Measurements from ENCODE around the gene LYZL1. TPM values are rescaled to one million over a fixed set of nuclear protein-coding genes. Genes with fewer than 3 reads are reported as not detected.

LYZL1 gene
- total RNA-seq, 2 experiments from 2014 or later: not detected

DNA sequence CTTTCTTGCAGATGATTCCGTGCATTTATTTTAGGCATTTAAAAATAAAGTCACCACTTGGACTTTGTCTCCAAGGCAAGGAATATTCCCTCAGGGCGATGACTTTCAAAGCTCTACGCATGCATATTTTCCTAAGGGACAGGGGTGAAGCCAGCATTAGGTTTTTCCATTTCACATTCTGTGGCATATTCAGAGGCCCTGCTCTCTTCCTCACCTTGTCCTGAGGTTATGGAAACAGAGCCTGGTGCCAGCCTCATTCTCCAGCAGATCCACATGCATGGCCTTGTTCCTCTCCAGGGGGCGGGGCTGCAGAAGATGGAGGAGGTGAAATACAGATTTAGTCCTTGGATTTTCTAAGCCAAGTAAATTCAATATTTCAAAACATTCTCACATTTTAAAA lies 11.6 kb upstream of the LYZL1 start:
- Mint-ChIP-seq H3K27me3 (peaks cover 4% of the 10 kb centered on the region), H3K27ac (no peak overlapping the region), H3K36me3 (ENCODE audit: low read depth) (no peaks in the 10 kb centered on the region), H3K4me3 (no peak overlapping the region), H3K4me1 (ENCODE audit: low read depth) (no peaks in the 10 kb centered on the region), H3K9me3 (peaks cover 2% of the 10 kb centered on the region)
- H3K27me3 ChIP-seq (ENCODE audit: control insufficient read depth in 1 of 2, insufficient read depth in 2 of 2, low read length in 2 of 2): no peaks in the 10 kb centered on the region
- intact Hi-C loops (cut with DNase I, micrococcal nuclease): no loop called here
- ChIA-PET POLR2A (no interaction called here), CTCF (no interaction called here)
- no peaks in the 10 kb centered on the region for H3K4me1 ChIP-seq (ENCODE audit: insufficient read depth, low read length)
- H3K9me3 ChIP-seq (ENCODE audit: control insufficient read depth in 1 of 2, insufficient read depth in 1 of 2, low read length in 2 of 2): no peaks in the 10 kb centered on the region
- no peak overlapping the region for H3K4me3 ChIP-seq (ENCODE audit: low read length)
- H3K27ac ChIP-seq (ENCODE audit: low read depth in 1 of 2, low read length in 2 of 2): no peak overlapping the region
- DNase-seq (no peak), ATAC-seq (ENCODE audit: poor library complexity) (no peak)
- TF ChIP-seq, protein P1, sequence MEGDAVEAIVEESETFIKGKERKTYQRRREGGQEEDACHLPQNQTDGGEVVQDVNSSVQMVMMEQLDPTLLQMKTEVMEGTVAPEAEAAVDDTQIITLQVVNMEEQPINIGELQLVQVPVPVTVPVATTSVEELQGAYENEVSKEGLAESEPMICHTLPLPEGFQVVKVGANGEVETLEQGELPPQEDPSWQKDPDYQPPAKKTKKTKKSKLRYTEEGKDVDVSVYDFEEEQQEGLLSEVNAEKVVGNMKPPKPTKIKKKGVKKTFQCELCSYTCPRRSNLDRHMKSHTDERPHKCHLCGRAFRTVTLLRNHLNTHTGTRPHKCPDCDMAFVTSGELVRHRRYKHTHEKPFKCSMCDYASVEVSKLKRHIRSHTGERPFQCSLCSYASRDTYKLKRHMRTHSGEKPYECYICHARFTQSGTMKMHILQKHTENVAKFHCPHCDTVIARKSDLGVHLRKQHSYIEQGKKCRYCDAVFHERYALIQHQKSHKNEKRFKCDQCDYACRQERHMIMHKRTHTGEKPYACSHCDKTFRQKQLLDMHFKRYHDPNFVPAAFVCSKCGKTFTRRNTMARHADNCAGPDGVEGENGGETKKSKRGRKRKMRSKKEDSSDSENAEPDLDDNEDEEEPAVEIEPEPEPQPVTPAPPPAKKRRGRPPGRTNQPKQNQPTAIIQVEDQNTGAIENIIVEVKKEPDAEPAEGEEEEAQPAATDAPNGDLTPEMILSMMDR (IDR thresholded peaks at IDR 0.05): no peak
- H3K36me3 ChIP-seq (ENCODE audit: insufficient read depth, low read length): no peaks in the 10 kb centered on the region

DNA sequence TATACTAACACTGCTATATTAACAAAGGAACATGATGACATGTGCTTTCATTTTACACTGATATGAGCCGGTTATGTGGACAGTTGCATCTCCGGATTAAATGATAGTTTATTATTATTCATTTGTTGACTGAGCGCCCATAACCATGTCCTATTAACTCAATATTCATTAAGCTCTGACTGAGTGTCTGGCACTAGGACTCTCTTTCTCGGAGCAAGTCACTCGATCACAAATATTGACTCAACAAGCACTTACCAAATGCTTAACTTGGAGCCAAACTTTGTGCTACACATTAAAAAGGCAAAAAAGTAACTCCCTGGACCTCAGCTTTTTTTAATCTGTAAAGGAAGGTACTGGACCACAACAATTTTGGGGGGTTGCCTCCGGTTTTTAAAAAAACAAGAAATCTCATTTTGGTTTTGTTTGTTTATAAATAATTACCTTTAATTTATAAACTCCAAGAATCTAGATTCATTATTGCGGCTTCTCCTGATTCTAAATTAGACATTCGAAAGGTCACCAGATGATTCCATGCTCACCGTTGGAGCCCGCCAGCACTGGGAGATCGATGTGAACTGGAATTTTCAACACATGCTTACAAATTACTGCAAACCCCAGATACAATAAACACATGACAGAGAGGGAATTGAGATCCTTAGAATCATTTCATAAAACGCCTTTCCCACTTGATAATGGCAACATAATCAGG lies 8.9 kb upstream of the LYZL1 start:
- CTCF ChIA-PET: no interaction called here
- Histone ChIP-seq H3K27me3 (ENCODE audit: control insufficient read depth in 1 of 2, insufficient read depth in 2 of 2, low read length in 2 of 2) (no peaks in the 10 kb centered on the region), H3K4me3 (ENCODE audit: low read length) (no peak overlapping the region), H3K27ac (ENCODE audit: low read depth in 1 of 2, low read length in 2 of 2) (no peak overlapping the region), H3K36me3 (ENCODE audit: insufficient read depth, low read length) (no peaks in the 10 kb centered on the region), H3K4me1 (ENCODE audit: insufficient read depth, low read length) (no peaks in the 10 kb centered on the region), H3K9me3 (ENCODE audit: control insufficient read depth in 1 of 2, insufficient read depth in 1 of 2, low read length in 2 of 2) (no peaks in the 10 kb centered on the region)
- POLR2A ChIA-PET: no interaction called here
- Mint-ChIP-seq H3K9me3 (peaks cover 2% of the 10 kb centered on the region), H3K36me3 (ENCODE audit: low read depth) (no peaks in the 10 kb centered on the region), H3K27me3 (peaks cover 4% of the 10 kb centered on the region), H3K4me1 (ENCODE audit: low read depth) (no peaks in the 10 kb centered on the region), H3K27ac (no peak overlapping the region), H3K4me3 (no peak overlapping the region)
- no peak for DNase-seq
- TF ChIP-seq, protein P1 (IDR thresholded peaks at IDR 0.05): no peak
- no peak for ATAC-seq (ENCODE audit: poor library complexity)
- intact Hi-C loops (cut with DNase I, micrococcal nuclease): no loop called here

DNA sequence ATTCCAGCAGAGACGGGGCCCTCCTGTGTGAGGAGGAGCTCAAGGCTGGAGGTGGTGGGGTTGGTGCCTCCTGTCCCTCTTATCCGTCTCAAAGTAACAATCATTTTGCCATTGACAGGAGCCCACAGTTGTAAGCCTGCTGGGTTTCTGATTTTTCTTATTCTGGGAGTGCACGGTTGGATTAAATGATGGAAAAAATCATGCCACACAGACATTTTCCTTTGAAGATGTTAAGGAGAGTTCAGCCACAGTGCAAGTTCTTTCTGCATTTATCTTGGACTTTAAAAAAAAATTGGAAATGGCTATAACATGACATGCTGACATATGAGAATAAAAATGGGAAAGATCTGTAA lies 8.4 kb upstream of the LYZL1 start:
- Mint-ChIP-seq H3K27me3 (peaks cover 2% of the 10 kb centered on the region), H3K27ac (no peak overlapping the region), H3K4me1 (ENCODE audit: low read depth) (no peaks in the 10 kb centered on the region), H3K4me3 (no peak overlapping the region), H3K36me3 (ENCODE audit: low read depth) (no peaks in the 10 kb centered on the region), H3K9me3 (peaks cover 2% of the 10 kb centered on the region)
- Histone ChIP-seq H3K4me1 (ENCODE audit: insufficient read depth, low read length) (no peaks in the 10 kb centered on the region), H3K4me3 (ENCODE audit: low read length) (no peak overlapping the region), H3K9me3 (ENCODE audit: control insufficient read depth in 1 of 2, insufficient read depth in 1 of 2, low read length in 2 of 2) (no peaks in the 10 kb centered on the region), H3K27me3 (ENCODE audit: control insufficient read depth in 1 of 2, insufficient read depth in 2 of 2, low read length in 2 of 2) (no peaks in the 10 kb centered on the region), H3K36me3 (ENCODE audit: insufficient read depth, low read length) (no peaks in the 10 kb centered on the region), H3K27ac (ENCODE audit: low read depth in 1 of 2, low read length in 2 of 2) (no peak overlapping the region)
- TF ChIP-seq, protein P1 (IDR thresholded peaks at IDR 0.05): no peak
- intact Hi-C loops (cut with DNase I, micrococcal nuclease): no loop called here
- ChIA-PET POLR2A (no interaction called here), CTCF (no interaction called here)
- no peak for ATAC-seq (ENCODE audit: poor library complexity)
- no peak for DNase-seq

Measured in CD4-positive, alpha-beta T cell (primary cell).